DOHH2 (cell line): ENCODE measurements around the gene ZNF30.

Source experiments
- H3F3A ChIP-seq: fragments of 200-600 bp; sonication (generic), shearing (Covaris generic); 2 replicates; pipeline ENCODE4 v1.6.0; 2016; ENCODE audit warnings: antibody characterized with exemption, mild to moderate bottlenecking; ENCODE audit not compliant: control insufficient read depth, insufficient read depth
- H3K27ac ChIP-seq: fragments of 200-600 bp; sonication (generic); 2 replicates; pipeline ENCODE4 v1.5.1; 2014; ENCODE audit warnings: low read depth, mild to moderate bottlenecking, low read length, moderate library complexity
- H3K27me3 ChIP-seq: fragments of 200-600 bp; sonication (generic); 2 replicates; pipeline ENCODE4 v1.6.1; 2014; ENCODE audit warnings: mild to moderate bottlenecking, low read length, mixed read lengths; ENCODE audit not compliant: control insufficient read depth
- H3K36me3 ChIP-seq: fragments of 200-600 bp; sonication (generic); 2 replicates; pipeline ENCODE4 v1.6.1; 2014; ENCODE audit warnings: mild to moderate bottlenecking, low read length, moderate library complexity, mixed read lengths; ENCODE audit not compliant: control insufficient read depth
- H3K4me1 ChIP-seq: fragments of 200-600 bp; sonication (generic); 2 replicates; pipeline ENCODE4 v1.6.1; 2014; ENCODE audit warnings: mild to moderate bottlenecking, low read length, mixed read lengths; ENCODE audit not compliant: control insufficient read depth
- H3K4me2 ChIP-seq: fragments of 200-600 bp; sonication (generic); 2 replicates; pipeline ENCODE4 v1.6.0; 2014; ENCODE audit warnings: mild to moderate bottlenecking, low read length, moderate library complexity
- H3K4me3 ChIP-seq: fragments of 200-600 bp; sonication (generic); 2 replicates; pipeline ENCODE4 v1.5.1; 2014; ENCODE audit warnings: mild to moderate bottlenecking, low read length, mixed read lengths
- H3K79me2 ChIP-seq: fragments of 200-600 bp; sonication (generic); 2 replicates; pipeline ENCODE4 v1.6.1; 2014; ENCODE audit warnings: mild to moderate bottlenecking, low read length, mixed read lengths; ENCODE audit not compliant: control insufficient read depth
- H3K9me2 ChIP-seq: fragments of 200-600 bp; sonication (generic); replicated peaks from 2 replicates; pipeline ENCODE4 v1.6.1; 2014; ENCODE audit warnings: mild to moderate bottlenecking, low read length, mixed read lengths; ENCODE audit not compliant: control insufficient read depth
- H3K9me3 ChIP-seq: fragments of 200-600 bp; sonication (generic); 2 replicates; pipeline ENCODE4 v1.6.1; 2014; ENCODE audit warnings: antibody characterized with exemption, low read length, mixed read lengths; ENCODE audit not compliant: control insufficient read depth, insufficient read depth
- H4K20me1 ChIP-seq: fragments of 200-600 bp; sonication (generic); 2 replicates; pipeline ENCODE4 v1.6.0; 2014; ENCODE audit warnings: low read depth, mild to moderate bottlenecking, antibody characterized with exemption, low read length, moderate library complexity; ENCODE audit not compliant: control insufficient read depth, insufficient read depth
- EZH2phosphoT487 ChIP-seq: fragments of 200-600 bp; sonication (generic); IDR thresholded peaks from 2 replicates; pipeline ENCODE4 v1.6.1; 2017; ENCODE audit warnings: borderline replicate concordance, mild to moderate bottlenecking, antibody characterized with exemption, low read length, moderate library complexity, mixed read lengths
- TF ChIP-seq, protein P1 (sequence below): fragments of 200-600 bp; sonication (generic); IDR thresholded peaks from one replicate; pipeline ENCODE4 v1.5.1; 2014; ENCODE audit warnings: antibody characterized with exemption, mild to moderate bottlenecking, low read depth, low read length; ENCODE audit not compliant: poor library complexity, severe bottlenecking

Gene ZNF30

DNA sequence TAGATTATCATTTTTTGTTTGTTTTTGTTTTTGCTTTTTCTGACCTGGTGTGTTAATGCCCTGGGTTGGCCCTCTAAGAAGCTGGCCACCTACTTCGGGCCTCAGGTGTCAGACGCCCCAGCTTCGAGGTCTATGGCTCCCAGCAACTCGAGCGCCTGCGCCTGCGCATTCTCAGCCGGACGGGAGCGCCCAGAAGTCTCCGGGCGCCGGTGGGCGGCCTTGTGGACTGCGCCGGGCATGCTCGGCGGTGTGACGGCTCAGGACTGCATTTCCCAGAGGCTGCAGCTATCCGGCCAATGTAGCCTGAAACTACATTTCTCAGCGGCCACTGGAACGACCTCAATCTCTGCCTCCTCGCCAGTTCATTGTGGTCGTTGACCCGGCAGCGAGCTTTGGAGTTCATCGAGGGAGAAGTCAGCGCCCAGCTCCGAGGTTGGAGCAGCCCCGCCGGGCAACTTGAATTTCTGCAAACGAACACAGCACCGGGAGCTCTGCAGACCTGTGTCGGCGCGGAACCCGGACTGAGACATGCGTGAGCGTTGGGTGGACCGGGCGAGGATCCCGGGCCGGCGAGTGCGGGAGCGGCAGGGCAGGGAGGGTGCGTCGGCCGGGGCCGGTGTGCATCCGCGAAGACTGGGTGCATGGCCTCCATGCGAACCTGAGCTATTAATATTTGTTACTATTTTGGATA is at the start of gene ZNF30:
TSS of gene ZNF30 (plus strand) at position 219 of the 691 bp plus-strand sequence. CDS start 3,045 bp downstream, outside the sequence.
- peak within 1 kb of the TSS; percentile 54 for H3K4me2 ChIP-seq
- H3K4me1 ChIP-seq: 0 out of 2 replicates have a peak, but pooled peaks cover 2% of the 10 kb centered on the region
- no peak within 1 kb of the TSS for H3K27ac ChIP-seq
- no peaks in the 10 kb centered on the region for H3K36me3 ChIP-seq
- H3K4me3 ChIP-seq: peak within 1 kb of the TSS; percentile 72
- H3K9me2 ChIP-seq: no peaks in the 10 kb centered on the region
- no peaks in the 10 kb centered on the region; the same call in 1 of the 2 replicates for H3K79me2 ChIP-seq
- TF ChIP-seq, protein P1, sequence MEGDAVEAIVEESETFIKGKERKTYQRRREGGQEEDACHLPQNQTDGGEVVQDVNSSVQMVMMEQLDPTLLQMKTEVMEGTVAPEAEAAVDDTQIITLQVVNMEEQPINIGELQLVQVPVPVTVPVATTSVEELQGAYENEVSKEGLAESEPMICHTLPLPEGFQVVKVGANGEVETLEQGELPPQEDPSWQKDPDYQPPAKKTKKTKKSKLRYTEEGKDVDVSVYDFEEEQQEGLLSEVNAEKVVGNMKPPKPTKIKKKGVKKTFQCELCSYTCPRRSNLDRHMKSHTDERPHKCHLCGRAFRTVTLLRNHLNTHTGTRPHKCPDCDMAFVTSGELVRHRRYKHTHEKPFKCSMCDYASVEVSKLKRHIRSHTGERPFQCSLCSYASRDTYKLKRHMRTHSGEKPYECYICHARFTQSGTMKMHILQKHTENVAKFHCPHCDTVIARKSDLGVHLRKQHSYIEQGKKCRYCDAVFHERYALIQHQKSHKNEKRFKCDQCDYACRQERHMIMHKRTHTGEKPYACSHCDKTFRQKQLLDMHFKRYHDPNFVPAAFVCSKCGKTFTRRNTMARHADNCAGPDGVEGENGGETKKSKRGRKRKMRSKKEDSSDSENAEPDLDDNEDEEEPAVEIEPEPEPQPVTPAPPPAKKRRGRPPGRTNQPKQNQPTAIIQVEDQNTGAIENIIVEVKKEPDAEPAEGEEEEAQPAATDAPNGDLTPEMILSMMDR: no peak
- TF ChIP-seq EZH2phosphoT487: peak; percentile 26; the same call in 1 of the 2 replicates
- peaks cover 16% of the 10 kb centered on the region for H3K27me3 ChIP-seq
- H3F3A ChIP-seq: no peaks in the 10 kb centered on the region
- no peaks in the 10 kb centered on the region for H3K9me3 ChIP-seq
- no peaks in the 10 kb centered on the region for H4K20me1 ChIP-seq

DNA sequence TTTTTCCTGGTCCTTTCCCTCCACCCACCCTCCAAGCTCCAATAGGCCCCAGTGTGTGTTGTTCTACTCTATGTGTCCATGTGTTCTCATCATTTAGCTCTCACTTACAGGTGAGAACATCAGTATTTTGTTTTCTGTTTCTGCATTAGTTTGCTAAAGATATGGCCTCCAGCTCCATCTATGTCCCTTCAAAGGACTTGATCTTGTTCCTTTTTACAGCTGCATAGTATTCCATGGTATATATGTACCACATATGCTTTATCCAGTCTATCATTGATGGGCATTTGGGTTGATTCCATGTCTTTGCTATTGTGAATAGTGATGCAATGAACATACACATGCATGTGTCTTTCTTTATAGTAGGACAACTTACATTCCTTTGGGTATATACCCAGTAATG is 47.1 kb upstream of the ZNF30 start:
- H4K20me1 ChIP-seq: no peaks in the 10 kb centered on the region
- H3K4me2 ChIP-seq: no peak overlapping the region
- no peak for TF ChIP-seq EZH2phosphoT487
- TF ChIP-seq, protein P1: no peak
- H3K27me3 ChIP-seq: no peaks in the 10 kb centered on the region
- H3K79me2 ChIP-seq: no peaks in the 10 kb centered on the region
- no peaks in the 10 kb centered on the region; the same call in 1 of the 2 replicates for H3K9me3 ChIP-seq
- H3K4me1 ChIP-seq: no peaks in the 10 kb centered on the region
- H3K27ac ChIP-seq: no peak overlapping the region
- H3K9me2 ChIP-seq: no peaks in the 10 kb centered on the region
- H3K36me3 ChIP-seq: no peaks in the 10 kb centered on the region
- H3F3A ChIP-seq: no peaks in the 10 kb centered on the region
- H3K4me3 ChIP-seq: no peak overlapping the region

DNA sequence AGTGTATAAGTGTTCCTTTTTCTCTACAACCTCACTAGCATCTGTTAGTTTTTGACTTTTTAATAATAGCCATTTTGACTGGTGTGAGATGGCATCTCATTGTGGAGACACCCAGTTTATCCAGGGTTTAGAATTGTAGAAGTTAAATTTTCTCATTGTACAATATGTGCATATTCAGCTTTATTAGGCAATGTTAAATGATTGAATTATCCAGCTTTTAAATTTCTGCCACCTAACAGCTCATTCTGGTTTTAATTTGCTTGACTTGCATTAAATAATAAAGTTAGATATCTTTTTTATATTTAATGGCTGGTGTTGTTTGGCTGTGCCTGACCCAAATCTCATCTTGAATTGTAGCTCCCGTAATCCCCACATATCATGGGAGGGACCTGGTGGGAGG is 46.7 kb upstream of the ZNF30 start:
- no peak for TF ChIP-seq EZH2phosphoT487
- TF ChIP-seq, protein P1: no peak
- H3K4me1 ChIP-seq: no peaks in the 10 kb centered on the region
- H4K20me1 ChIP-seq: no peaks in the 10 kb centered on the region
- H3K79me2 ChIP-seq: no peaks in the 10 kb centered on the region
- no peak overlapping the region for H3K4me2 ChIP-seq
- H3F3A ChIP-seq: no peaks in the 10 kb centered on the region
- H3K27ac ChIP-seq: no peak overlapping the region
- no peaks in the 10 kb centered on the region for H3K36me3 ChIP-seq
- H3K9me3 ChIP-seq: no peaks in the 10 kb centered on the region; the same call in 1 of the 2 replicates
- no peaks in the 10 kb centered on the region for H3K9me2 ChIP-seq
- no peak overlapping the region for H3K4me3 ChIP-seq
- no peaks in the 10 kb centered on the region for H3K27me3 ChIP-seq
